Measurements from ENCODE around the gene TMEM128. TPM values are rescaled to one million over a fixed set of nuclear protein-coding genes. Genes with fewer than 3 reads are reported as not detected.
"Not testable (repeated sequence)": the region's sequence is repeated elsewhere in the genome, so short reads cannot be mapped to it uniquely, and the experiment has no call there.

The TMEM128 gene
- total and polyA plus RNA-seq, 12 donors, result 14.6 to 33.2 (median 28.8) TPM

GRCh38 chr4:4217113-4217512 lies 30.9 kb downstream of the TMEM128 start:
- no peaks in the 10 kb centered on the region for H3K9me3 ChIP-seq (replicated peaks in 1 of 3)
- no peaks in the 10 kb centered on the region for H3K36me3 ChIP-seq (replicated peaks in 1 of 2)
- H3K4me1 ChIP-seq (replicated peaks in 1 of 2), result no peaks in the 10 kb centered on the region
- no peak for DNase-seq
- peaks cover 15% of the 10 kb centered on the region for H3K27me3 ChIP-seq
- no peak overlapping the region for H3K4me3 ChIP-seq
- TF ChIP-seq POLR2A (IDR thresholded peaks at IDR 0.05), result no peak
- no peak for TF ChIP-seq CTCF (IDR thresholded peaks at IDR 0.05)
- WGBS, 4 donors, result 72 to 82% (median 75%) methylated on average over 5 of the region's 5 CpGs
- intact Hi-C loops (cut with DNase I), result no loop called here
- no peak overlapping the region for H3K27ac ChIP-seq

GRCh38 chr4:4216648-4217047 lies 31.4 kb downstream of the TMEM128 start:
- Histone ChIP-seq H3K4me3 (no peak overlapping the region), H3K27me3 (peaks cover 10% of the 10 kb centered on the region), H3K9me3 (replicated peaks in 1 of 3) (no peaks in the 10 kb centered on the region), H3K4me1 (replicated peaks in 1 of 2) (no peaks in the 10 kb centered on the region), H3K27ac (no peak overlapping the region), H3K36me3 (replicated peaks in 1 of 2) (no peaks in the 10 kb centered on the region)
- 58 to 71% (median 70%) methylated on average over 6 to 7 of the region's 7 CpGs for WGBS, 4 donors
- DNase-seq, result no peak
- intact Hi-C loops (cut with DNase I), result no loop called here
- TF ChIP-seq CTCF (IDR thresholded peaks at IDR 0.05) (no peak), POLR2A (IDR thresholded peaks at IDR 0.05) (no peak)

GRCh38 chr4:4213674-4214073 lies 34.3 kb downstream of the TMEM128 start:
- intact Hi-C loops (cut with DNase I); H3K4me3 ChIP-seq; H3K36me3 ChIP-seq (replicated peaks in 1 of 2); H3K27ac ChIP-seq; H3K9me3 ChIP-seq (replicated peaks in 1 of 3); DNase-seq; H3K4me1 ChIP-seq (replicated peaks in 1 of 2); H3K27me3 ChIP-seq: not testable (repeated sequence)
- 61 to 82% (median 74%) methylated on average over 4 of the region's 4 CpGs for WGBS, 4 donors

- intact Hi-C loops (cut with DNase I), result no loop called here
- H3K36me3 ChIP-seq (replicated peaks in 1 of 2), result no peaks in the 10 kb centered on the region
- H3K27ac ChIP-seq, result no peak overlapping the region
- no peaks in the 10 kb centered on the region for H3K27me3 ChIP-seq
- H3K4me3 ChIP-seq, result no peak overlapping the region
- no peak for TF ChIP-seq CTCF (IDR thresholded peaks at IDR 0.05)
- TF ChIP-seq POLR2A (IDR thresholded peaks at IDR 0.05), result no peak
- DNase-seq, result no peak
- H3K9me3 ChIP-seq (replicated peaks in 1 of 3), result no peaks in the 10 kb centered on the region
- no peaks in the 10 kb centered on the region for H3K4me1 ChIP-seq (replicated peaks in 1 of 2)
Measured at GRCh38 chr4:4206204-4206603, 41.8 kb downstream of the TMEM128 start.

GRCh38 chr4:4204401-4204745 lies 43.6 kb downstream of the TMEM128 start:
- WGBS, 4 donors, result 65 to 76% (median 72%) methylated on average over 3 of the region's 3 CpGs
- H3K36me3 ChIP-seq (replicated peaks in 1 of 2), result no peaks in the 10 kb centered on the region
- intact Hi-C loops (cut with DNase I), result no loop called here
- no peak overlapping the region for H3K4me3 ChIP-seq
- H3K27me3 ChIP-seq, result no peaks in the 10 kb centered on the region
- DNase-seq, result no peak
- no peak for TF ChIP-seq POLR2A (IDR thresholded peaks at IDR 0.05)
- no peak for TF ChIP-seq CTCF (IDR thresholded peaks at IDR 0.05)
- H3K9me3 ChIP-seq (replicated peaks in 1 of 3), result no peaks in the 10 kb centered on the region
- H3K27ac ChIP-seq, result no peak overlapping the region
- H3K4me1 ChIP-seq (replicated peaks in 1 of 2), result no peaks in the 10 kb centered on the region
